A204.1 (cell line): ENCODE results near the gene NUDT14.

Source experiments
- FAIRE-seq: peaks from 2 replicates; lab custom pipeline; 2012; peaks lifted over from hg19 to GRCh38; lab: Jason Lieb, UNC

The NUDT14 gene

DNA sequence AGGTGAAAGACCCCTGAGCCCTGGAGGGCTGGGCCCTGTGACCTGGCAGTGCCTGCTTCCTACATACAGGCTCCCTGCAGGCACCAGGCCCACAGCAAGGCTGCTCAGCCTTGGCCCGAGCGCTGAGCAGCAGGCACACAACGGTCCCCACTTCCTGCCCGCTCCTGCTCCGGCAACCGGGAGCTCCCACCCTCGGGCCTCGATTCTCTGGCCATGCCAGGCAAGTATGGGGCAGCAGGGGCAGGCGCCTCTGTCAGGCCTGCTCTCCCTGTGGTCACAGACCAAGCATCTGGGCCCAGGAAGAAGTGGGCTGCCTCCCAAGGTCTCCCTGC, 30.6 kb upstream of the NUDT14 start:
- FAIRE-seq = no peak

DNA sequence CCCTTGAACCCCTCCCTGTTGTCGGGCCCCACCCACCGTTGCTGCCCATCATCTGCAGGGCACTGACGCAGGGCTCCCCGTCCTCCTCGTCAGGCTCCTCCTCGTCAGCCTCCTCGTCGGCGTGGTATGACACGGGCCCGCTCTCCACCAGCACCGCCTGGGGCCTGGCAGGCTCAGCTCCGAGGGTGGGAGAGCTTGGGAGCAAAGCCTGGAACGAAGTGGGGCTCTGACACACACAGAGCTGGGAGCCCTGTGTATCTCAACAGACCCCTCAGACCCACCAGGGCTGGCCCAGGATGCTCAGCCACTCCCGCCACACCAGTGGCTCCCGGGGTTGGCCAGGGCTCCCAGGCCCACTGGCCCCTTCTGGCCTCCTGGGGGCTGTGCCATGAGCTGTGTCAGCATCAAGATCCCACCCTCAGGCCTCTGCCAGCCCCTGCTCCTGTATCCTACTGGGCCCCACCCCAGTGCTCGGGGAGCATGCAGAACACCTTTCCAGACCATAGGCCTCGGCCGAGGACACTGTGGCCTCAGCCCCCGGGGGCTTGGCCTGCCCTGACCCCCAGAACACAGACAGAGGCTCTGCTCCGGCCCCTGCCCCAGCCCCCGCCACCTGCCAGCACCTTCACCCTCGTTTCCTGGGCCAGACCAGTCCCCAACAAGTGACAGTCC, 30.1 kb upstream of the NUDT14 start:
- FAIRE-seq = no peak

DNA sequence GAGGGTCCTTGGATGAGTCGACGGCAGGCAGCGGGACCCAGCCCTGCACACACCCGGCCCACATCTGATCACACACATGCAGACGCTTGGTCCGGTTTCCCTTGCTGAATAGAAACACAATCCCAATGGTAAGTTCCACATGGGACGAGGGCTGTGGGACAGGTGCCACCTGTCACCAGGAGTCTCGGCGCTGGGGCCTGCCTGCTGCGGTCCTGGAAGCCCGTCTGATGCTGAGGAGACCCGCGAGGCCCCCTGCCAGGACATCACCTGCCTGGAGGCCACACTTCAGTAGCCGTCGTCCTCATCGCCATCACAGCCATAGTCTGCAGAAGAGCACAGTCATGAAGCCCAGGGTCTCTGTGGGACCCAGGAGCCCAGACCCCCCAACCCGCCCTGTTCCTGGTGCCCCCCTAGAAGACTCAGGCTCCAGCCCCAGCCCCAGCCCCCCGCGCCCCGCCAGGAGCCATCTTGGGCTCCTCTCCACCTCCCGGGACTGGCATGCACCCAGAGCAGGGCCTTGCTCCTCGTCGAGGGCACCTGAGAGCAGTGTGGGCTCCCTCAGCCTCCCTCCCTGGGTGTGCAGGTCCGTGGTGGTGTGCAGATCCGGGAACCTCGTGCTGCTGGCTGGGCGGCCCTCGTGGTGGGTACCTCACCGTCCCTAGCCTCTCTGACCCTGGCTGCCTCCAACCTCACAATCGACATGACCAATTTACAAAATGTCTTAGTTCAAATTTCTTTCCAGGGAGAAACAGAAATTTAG, 29.3 kb upstream of the NUDT14 start:
- FAIRE-seq = no peak

DNA sequence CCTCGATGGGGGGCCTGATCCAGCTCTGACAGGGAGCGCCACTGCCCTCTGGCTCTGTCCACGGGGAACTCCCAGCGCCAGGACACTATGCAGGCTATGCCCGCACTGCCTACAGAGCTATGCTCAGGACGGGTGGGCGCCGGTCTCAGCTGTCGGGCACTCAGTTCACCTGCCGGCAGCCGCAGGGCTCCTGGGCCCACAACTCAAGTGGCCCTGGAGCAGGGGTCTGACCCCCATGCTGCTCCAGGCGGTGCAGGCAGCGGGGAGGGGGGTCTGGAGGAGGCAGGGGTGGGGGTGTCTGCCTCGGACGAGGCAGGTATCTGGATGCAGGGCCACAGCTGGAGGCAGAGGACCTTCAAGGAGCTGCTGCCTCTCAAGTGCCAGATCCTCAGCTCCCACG, 28.5 kb upstream of the NUDT14 start:
- FAIRE-seq = no peak

DNA sequence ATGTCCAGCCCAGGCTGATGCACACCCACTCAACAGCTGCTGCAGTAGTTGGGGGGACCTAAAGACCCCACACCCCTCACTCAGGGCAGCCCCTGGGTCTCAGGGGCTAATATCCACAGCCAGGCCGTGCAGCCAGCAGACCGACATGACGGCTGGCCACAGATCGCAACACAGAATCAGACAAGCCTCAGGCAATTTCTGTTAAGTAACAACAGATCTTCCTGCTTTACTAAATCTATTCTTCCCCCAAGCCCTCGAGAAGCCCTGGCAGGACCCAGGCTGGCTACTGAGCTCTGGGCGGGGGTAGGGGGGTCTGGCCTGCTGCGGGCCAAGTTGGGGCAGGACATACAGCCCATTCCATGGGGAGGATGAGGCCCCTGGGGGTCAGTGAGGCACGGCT, 28.0 kb upstream of the NUDT14 start:
- no peak for FAIRE-seq

DNA sequence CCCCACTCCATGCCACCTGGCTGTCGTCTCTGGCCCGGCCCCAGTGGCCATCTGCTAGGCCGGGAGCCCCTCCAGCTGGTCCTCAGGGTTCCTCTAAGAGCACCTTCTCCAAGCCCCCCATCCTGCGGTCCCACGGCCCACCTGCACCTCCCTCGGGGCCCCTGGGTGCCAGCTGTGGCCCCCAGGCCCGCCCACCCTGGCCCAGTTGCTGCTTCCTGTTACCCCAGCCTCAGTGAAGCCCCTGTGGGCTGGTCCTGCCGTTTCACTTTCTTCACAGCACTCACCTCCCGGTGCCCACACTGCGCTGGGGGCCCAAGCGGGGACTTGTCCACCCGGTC, 27.6 kb upstream of the NUDT14 start:
- no peak for FAIRE-seq

DNA sequence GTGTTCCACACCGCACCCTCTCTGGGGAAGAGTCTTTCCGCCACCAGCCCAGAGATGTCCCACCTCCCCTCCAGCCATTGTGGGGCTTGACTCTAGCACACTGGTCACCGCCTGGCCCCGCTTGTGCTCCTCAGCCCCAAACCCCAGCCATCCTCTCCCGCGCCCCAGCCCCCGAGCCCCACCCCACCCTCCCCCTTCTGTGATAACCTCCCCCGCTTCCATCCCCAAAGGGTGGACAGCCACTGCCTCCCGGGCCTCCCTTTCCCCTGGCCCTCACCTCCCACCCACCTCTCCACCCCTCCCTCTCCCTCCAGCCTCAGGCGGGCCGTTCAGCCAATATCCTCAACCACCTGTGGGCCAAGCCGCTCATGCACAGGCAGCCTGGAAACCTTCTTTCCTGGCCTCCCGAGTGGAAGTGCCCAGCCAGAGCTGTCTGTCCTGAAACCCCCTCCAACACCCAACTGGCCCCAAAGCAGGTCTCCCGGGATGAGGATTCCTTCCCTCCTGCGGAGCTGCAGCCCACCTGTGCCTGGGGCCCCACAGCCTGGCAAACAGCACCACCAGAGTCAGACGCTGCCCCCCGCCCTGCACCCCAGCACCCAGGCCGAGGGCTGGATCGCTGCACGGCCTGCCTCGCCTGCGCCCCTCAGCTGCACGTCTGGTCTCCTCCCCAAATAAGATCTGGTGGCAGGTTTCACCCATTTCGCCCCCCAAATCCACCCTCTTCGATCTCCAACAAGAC, 27.1 kb upstream of the NUDT14 start:
- no peak for FAIRE-seq

DNA sequence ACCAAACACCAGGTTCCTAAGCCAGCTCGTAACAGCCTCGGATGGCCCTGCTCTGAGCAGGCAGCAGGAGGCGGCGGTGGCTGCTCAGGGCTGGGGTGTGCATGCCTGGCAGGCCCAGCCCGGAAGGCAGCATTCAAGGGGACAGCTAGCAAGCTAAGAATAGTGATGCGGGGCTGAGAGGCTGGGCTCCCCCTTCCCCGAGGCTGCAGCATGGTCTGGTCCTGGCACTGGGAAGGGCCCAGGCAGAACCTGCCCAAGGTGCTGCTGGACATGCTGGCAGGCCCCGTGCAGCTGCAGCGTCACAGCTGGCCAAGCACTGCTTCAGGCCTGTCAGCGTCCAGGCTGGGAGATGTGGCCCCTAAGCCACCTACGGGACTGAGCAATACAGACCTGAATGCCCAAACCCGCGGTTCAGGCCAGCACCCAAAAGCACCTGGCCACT, 26.4 kb upstream of the NUDT14 start:
- FAIRE-seq = no peak

DNA sequence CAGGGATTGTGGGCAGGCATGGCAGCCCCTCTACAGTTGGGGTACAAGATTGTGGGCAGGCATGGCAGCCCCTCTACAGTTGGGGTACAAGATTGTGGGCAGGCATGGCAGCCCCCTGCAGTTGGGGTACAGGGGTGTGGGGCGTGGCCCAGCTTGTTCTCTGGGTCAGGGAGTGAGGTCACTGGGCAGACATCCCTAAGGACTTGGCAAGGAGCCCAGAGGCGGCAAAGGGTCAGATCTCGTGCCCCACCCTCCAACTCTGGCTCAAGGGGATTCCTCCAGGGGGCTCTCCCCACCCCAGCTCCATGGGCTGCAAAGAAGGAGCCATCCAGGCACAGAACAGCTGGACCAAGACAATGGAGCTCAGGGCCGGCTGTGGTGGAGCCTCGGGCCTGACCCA, 25.8 kb upstream of the NUDT14 start:
- no peak for FAIRE-seq

DNA sequence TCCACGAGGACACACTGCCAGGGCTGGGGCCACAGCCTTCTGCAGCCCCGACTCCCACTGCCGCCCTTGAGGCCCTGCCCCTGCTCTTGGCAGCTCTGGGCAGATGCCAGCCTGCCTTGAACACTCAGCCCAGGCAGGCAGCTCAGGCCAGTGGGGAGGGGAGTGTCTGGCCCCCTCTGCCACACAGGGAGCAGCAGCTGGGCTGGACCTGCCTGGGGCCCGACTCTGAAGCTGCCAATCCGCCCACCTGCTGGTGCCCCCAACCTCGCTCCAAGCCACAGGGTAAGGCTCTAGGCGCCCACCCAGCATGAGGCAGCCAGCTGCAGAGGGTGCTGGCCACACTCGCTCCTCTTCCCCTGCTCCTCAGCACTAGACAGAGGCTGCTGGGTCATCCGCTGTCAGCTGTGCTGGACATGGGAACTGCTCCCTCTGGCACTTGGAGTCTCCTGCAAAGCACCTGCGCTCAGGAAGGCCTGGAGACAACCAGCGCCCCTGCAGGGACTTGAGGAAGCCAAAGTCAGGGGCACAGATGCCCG, 24.6 kb upstream of the NUDT14 start:
- FAIRE-seq = no peak

DNA sequence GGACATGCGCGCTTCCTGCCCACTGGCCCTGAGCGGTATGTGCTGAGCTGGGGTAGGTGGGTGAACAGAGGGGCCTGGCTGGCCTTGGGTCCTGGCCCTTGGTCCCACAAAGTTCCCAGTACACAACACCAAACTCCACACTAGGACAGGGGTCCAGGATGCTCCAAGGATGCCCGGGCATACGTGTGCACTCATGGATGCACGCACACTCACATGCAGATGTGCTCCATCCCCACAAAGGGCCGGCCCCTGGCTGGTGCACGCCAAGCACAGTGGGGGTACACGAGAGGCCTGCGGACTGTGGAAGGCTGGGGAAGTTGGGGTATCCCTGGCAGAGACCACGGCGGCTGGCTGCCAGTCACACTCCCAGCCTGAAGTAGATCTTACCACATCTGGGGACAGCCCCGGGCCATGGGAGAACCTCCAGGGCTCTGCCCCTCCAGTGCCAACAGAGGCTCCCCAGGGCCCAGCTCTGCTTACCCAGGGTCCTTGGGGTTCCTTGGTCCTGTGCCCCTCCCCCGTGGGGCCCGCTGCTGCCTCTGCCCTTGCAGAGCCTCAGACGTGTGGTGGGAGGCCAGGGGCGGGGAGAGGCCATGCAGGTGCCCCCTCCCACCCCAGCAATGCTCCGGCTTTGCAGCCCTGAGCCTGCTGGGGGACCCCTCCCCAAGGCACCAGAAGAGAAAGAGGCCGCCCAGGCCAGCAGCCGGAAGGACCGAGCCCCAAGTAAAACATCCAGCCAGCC, 24.0 kb upstream of the NUDT14 start:
- FAIRE-seq = no peak

DNA sequence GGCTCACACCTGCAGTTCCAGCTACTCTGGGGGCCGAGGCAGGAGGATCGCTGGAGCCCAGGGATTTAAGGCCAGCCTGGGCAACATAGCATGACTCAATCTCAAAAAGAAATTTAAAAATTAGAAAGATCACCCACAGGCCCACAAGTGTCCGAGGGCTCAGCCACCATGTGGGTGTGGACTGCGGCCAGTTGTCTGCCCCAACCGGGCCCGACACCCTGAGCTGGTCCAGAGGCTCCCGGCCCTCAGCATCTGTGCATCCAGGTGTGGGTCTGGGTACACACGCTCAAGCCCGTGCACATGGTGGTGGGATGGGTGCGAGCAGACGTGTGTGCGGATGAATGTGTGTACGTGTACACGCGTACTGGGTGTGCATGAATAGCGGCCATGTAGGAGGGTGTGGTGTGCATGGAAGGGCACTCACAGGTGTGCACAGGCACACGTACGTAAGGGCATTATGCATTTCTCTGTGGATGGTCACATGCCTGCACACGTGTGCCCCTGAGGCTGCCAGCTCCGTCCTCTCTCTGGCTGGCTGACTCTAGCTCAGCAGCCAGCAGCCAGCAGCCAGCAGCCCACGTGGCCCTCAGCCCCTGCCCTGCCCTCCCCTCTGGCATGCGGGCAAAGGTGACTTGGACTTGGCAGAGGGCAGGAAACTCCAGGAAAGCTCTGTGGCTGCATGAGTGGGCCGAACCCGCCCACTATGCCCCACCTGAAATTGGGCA, 23.3 kb upstream of the NUDT14 start:
- FAIRE-seq = no peak

DNA sequence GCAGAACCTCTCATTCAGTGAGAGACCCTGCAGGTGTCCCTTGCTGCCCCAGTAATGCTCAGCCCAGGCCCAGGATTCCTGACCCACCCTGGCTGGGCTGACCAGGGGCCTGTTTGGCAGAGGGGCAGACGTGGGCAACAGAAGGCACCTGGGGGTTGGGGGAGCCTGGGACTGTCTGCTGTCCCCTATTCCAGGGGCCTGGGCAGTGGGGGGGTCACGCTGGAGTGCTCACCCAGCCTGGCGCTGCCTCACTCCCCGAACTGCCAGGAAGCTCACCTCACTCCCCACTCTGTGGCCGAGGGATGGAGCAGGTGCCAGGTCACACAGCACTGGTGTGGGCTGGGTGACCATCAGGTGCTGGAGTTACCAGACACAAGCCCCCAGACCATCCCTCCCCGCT, 22.6 kb upstream of the NUDT14 start:
- FAIRE-seq = no peak

DNA sequence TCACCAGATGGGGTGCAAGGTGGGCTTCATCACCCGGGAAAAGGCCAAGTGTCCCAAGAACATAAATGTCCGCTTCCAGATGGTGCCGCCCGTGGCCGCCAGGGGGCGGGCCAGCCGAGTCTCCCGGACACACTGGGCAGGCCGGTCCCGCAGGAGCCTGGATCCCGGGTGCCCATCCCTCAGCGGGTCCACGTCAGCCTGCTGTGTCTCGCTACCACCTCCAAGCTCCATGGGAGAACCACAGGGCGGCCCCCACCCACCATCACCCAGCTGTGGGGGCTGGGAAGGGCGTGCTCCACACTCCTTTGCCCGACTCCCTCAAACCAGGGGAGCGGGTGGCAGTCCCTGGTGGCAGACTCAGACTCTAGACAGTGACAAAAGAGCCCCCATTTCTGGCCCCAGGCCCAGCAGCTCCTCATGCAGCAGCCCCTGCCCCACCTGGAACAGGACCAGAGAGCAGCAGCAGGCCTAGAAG, 22.0 kb upstream of the NUDT14 start:
- no peak for FAIRE-seq

DNA sequence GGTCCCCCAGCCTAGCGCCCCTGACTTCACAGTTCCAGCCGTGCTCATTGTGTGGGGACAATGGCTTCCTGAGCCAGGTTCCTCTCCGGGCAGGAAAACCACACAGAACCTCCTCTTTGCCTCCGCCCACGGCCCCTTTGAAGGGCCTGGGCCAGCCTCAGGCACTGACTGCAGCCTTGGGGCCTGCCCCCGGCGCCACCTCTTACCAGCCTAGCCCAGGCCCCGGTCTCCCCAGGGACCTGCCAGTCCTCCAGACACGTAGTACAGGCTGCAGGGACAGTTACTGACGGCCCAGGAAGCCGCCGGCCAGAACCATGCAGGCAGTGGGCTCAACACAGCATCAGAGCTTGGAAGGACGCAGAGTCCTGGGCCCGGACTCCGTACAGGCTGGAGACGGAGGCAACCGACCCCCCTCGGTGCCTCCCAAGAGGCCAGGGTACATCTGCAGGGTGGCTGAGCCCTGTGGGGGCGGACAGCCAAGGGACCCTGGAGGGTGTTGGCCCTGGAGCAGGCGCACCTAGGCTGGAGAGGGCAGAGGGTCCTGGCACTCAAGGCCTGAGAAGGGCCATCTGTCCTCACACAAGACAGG, 20.9 kb upstream of the NUDT14 start:
- no peak for FAIRE-seq

DNA sequence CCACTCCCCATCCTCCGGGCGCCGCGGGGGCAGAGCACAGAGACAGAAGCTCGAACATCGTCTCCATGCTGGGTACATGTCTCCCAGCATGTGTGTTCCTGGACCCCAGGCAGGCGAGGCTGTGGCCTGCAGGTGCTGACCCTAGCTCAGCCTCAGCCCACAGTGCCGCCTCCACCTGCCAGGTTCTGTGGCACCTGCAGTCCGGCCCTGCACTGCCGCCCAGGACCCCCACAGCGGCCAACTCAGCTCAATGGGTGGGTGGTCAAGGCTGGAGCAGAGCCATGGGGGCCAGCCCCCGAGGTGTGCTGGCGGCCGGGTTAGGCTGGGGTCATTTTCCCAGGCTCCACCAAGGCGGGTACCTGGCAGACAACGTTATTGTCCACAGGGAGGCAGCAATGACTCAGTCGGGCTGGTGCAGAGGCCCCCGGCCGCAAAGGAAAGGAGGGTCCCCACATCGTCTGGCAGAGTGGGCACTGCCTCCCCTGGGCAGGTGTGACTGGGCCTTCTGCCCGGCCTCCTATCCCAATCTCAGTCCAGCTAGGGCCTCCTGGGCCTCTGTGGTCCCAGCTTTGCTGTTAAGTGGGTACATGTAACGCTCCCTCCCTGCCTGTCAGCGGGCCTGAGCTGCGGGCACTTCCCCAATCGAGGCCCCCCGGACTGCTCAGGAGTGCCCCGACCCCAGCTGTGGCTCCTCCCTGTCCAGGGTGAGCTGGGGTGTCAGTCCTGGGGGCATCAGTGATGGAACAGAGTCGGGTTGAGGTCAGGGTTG, 20.2 kb upstream of the NUDT14 start:
- no peak for FAIRE-seq

DNA sequence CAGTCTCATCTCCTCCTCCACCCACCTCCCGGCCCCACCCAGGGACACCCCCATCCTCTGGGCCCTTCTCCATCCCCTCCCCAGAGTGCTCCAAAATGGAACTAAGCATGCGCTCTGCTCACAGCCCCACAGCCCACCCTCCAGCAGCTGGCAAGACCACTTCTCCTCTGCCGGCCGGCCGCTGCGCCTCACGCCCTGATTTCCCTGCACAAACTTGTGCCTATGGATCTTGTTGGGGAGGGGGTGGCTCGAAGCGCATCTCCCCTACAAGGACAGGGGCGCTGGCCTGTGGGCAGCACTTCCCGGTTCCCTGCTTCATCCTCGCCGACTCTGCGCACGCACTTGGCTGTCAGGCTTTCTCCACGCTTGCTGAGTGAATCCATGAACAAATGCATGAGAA, 19.5 kb upstream of the NUDT14 start:
- FAIRE-seq = no peak

DNA sequence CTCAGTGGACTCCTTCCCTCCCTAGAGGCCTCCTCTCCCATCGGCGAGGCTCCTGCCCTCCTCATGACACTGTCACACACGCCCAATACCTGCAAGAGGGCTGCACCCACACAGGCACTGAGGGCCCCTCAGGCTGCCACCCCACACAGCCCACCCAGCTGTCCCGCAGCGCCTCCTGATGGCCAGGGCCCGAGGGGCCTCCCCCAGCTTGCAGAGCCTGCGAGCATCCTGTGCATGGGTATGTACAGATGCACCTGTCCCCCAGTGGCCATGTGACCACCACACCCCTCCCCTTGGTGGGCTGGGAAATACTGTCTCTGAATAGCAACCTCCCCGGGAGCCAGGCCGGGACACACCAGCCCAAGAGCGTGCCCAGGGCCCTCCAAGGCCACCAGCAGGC, 19.0 kb upstream of the NUDT14 start:
- FAIRE-seq = no peak

DNA sequence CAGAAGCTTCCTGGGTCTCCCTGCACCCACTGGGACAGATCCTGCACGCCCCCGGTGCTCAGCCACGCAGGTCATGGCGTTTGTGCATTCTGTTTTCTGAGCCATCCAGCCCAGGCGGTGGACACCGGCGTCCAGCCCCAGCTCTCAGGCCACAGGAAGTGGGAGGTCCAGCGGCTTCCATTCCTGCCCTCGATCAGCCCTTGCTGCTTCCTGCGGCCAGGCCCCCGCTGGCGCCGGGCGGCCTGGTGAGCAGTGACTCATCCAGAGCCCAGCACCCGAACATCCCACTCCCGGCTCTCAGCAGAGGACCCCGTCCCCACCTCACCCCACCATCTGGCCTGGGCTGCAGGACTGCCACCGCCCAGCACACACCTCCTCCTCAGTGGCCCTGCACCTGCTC, 18.0 kb upstream of the NUDT14 start:
- FAIRE-seq = no peak

DNA sequence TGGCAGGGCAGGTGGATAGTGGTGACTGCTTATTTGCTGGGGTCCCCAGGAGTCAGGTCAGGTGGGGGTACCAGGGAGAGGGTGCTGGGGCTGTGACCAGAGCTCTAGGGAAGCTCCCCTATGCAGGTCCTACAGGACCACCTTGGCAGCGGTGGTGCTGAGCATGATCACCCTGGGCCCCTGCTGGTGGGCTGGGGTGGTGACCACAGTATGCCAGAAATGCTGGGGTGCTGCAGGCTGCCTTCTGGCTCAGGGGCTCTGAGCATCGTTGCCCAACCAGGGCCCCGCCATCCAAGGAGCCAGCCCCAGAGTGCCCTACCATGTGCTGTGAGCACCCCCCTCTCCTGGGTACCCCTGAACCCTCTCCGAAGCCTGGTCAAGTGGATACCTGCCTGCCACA, 17.5 kb upstream of the NUDT14 start:
- no peak for FAIRE-seq

DNA sequence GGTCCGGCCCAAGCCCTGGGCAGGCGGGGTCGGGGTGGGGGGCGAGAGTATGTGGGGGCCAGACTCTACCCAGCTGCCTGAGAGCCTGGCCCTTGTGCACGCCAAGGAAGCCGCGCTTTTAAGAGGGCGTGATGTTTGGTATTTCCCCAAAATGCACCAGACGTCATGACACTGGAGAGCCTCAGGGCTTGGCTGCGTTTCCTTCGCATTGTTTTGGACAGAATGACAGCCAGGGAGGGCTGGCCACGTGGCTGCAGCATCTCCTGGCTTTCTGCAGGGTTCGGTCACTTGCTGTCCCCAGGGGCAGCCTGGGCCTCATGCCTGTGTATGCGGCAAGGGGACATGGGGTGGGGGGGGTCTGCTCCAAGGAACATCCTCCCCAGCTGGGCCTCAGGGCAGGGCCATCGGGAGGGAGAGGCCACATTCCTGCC, 16.1 kb upstream of the NUDT14 start:
- FAIRE-seq = no peak
